ENCODE results near the gene SLC30A7.
"Not testable (repeated sequence)": the region's sequence is repeated elsewhere in the genome, so short reads cannot be mapped to it uniquely, and the experiment has no call there.

The SLC30A7 gene

DNA sequence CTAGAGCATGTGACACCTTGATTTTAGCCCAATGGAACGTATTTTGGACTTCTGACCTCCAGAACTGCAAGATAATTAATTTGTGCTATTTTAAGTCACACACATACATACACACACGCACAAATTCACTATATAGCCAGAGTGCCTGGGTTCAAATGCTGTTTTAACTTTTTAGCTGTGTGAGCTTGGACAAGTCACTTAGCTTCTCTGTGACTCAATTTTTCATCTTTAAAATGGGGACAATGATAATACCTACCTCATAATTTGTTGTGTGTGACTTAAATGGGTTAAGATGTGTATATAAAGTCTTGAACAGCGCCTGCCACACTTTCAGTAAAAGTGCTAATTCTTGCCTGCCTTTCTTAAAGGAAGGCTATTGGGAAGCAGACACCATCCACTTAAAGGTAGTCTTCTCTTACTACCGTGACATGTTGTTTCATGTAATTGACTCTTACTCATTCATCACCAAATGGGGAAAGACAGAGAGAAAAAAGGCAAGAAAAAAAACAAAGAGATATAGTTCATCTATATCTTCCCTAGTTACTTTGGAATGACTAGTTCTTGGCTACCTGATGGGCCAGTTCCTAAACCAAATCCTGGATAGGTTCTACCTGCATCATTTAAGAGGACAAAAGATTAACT lies 56.3 kb downstream of the SLC30A7 start:
- no peak for TF ChIP-seq ZFX (IDR thresholded peaks at IDR 0.05; ENCODE audit: borderline replicate concordance)
- TF ChIP-seq, protein P1, sequence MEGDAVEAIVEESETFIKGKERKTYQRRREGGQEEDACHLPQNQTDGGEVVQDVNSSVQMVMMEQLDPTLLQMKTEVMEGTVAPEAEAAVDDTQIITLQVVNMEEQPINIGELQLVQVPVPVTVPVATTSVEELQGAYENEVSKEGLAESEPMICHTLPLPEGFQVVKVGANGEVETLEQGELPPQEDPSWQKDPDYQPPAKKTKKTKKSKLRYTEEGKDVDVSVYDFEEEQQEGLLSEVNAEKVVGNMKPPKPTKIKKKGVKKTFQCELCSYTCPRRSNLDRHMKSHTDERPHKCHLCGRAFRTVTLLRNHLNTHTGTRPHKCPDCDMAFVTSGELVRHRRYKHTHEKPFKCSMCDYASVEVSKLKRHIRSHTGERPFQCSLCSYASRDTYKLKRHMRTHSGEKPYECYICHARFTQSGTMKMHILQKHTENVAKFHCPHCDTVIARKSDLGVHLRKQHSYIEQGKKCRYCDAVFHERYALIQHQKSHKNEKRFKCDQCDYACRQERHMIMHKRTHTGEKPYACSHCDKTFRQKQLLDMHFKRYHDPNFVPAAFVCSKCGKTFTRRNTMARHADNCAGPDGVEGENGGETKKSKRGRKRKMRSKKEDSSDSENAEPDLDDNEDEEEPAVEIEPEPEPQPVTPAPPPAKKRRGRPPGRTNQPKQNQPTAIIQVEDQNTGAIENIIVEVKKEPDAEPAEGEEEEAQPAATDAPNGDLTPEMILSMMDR (IDR thresholded peaks at IDR 0.05), result no peak
- H3K27ac ChIP-seq, result no peak overlapping the region

DNA sequence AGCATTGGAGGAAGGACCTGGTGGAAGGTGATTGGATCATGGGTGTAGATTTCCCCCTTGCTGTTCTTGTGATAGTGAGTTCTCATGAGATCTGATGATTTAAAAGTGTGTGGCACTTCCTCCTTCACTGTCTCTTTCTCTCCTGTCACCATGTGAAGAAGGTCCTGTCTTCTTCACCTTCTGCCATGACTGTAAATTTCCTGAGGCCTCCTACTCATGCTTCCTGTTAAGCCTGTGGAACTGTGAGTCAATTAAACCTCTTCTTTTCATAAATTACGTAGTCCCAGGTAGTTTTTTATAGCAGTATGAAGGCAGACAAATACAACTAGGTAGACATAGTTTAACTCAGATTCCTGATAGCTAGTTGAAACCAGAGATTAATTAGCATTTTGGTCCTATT lies 57.1 kb downstream of the SLC30A7 start:
- H3K27ac ChIP-seq, result not testable (repeated sequence)

DNA sequence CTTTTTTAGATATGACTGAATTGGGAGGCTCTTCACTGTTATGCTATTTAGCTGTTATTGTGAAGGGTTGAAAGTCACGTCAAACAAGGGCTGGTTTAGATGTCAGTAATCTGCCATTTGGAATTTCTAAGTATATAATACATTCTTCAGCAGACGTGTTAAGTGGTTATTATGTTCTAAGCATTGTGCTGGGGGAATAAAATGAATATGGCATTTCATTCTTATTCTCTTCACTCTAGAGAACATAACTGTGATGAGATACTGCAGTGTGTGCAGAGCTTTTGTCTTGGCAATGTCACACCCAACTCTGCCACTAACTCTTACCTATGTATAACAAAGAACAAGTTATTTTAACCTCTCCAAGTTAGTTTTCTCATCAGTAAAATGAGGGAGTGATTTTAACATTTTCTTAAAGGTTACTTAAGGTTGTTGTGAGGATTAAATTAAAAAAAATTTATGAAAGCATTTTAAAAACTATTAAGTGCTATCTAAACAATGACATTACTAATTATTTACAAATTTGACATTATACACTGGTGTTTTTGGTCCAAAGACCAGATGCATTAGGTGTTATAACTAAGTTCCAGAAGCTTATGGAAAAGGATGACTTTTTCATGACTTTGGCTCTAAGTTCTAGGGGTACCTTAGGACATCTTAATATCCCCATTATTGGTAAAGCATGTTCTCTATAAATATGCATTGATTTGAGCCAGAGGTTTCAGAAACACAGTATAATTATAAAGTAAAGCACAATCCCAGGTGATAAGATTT lies 58.3 kb downstream of the SLC30A7 start:
- TF ChIP-seq, protein P1 (IDR thresholded peaks at IDR 0.05), result no peak
- no peak for TF ChIP-seq ZFX (IDR thresholded peaks at IDR 0.05; ENCODE audit: borderline replicate concordance)
- H3K27ac ChIP-seq, result no peak overlapping the region

DNA sequence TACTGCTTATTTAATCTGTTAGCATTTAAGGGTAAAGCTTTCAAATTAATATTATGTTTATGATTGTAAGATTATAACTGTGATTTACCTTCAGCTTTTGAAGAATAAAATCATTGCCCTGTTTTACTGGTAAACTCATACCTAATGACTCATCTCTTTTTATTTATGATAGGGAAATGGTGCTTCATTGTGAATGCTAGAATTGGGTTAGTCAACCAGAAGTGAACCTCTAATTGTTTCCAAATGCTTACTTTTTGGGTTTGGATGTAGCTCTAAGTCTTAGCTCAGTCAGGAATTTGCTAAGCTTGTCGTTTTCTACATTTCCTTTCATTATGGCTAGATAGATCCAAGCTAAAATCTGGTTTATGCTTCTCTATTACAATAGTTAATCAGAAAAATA lies 59.4 kb downstream of the SLC30A7 start:
- TF ChIP-seq ZFX (IDR thresholded peaks at IDR 0.05; ENCODE audit: borderline replicate concordance), result no peak
- TF ChIP-seq, protein P1 (IDR thresholded peaks at IDR 0.05), result no peak
- no peak overlapping the region for H3K27ac ChIP-seq

DNA sequence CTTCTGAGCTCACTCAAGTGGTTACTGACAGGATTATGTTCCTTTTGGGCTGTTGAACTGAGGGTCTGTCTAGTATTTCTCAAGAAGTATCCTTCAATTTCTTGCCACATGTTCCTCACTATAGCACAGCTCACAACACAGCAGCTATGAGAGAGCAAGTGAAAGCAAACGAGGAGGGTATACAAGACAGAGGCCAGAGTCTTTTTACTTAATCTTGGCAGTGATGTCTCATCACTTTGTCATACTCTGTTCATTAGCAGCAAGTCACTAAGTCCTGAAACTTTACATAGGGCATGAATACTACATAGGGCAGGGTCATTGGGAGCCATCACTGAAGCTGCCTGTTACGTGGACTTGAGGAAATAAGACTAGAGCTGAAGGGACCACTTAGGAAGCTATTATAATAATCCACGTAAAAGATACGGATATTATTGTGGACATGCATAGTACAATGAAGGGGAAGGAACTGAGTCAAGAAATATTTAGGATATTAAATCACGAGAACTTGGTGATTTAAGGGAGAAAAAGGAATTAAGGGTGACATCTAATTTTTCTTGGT lies 63.7 kb downstream of the SLC30A7 start:
- no peak overlapping the region for H3K27ac ChIP-seq
- TF ChIP-seq ZFX (IDR thresholded peaks at IDR 0.05; ENCODE audit: borderline replicate concordance), result no peak
- TF ChIP-seq, protein P1 (IDR thresholded peaks at IDR 0.05), result no peak

DNA sequence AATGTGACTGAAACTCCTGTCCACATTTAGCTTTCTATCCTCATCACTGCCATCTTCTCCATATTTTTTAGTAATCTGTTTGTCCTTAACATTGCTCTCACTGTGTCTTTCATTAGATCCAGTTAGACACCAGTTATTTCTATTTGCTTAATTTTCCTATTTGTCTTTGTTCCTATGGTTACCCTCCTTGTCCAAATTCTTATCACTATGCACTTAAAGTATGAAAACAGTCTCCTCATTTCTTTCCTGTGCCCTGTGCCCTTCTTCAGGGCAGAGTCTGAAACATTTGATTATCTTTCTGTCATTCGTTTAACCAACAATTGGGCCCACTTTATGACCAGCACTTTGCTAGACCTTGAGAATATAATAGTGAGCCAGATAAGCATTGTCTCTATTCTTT lies 64.2 kb downstream of the SLC30A7 start:
- no peak overlapping the region for H3K27ac ChIP-seq
- no peak for TF ChIP-seq ZFX (IDR thresholded peaks at IDR 0.05; ENCODE audit: borderline replicate concordance)
- TF ChIP-seq, protein P1 (IDR thresholded peaks at IDR 0.05), result no peak

DNA sequence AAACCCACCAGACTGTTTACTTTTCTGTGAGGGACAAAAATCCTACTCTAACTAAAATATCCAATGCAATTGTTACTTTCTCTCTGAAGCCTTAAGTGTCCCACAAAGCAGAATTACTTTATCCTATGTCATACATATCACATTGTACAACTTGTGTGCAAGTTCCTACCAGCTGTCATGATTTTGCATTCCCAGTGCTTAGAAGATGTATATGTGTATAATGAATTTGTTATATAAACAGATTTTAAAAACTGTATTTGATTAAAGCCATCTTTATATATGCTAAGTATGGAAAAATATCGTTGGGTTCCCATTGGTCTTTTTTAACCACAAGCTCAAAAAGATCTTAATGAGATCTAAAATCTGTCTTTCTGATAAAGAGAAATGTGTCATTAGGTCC lies 72.7 kb downstream of the SLC30A7 start:
- H3K27ac ChIP-seq, result no peak overlapping the region
- TF ChIP-seq ZFX (IDR thresholded peaks at IDR 0.05; ENCODE audit: borderline replicate concordance), result no peak
- TF ChIP-seq, protein P1 (IDR thresholded peaks at IDR 0.05), result no peak
